Measurements from ENCODE around the gene ARL15.
"Not testable (repeated sequence)": the region's sequence is repeated elsewhere in the genome, so short reads cannot be mapped to it uniquely, and the experiment has no call there.

The ARL15 gene

GRCh38 chr5:53871775-53872174, 438.6 kb downstream of the ARL15 start:
- DNase-seq (ENCODE audit: extremely low read depth in 1 of 2, low read depth in 1 of 2) = no peak

- no peak for DNase-seq (ENCODE audit: extremely low read depth in 1 of 2, low read depth in 1 of 2)
Observed at GRCh38 chr5:53871050-53871449, 439.3 kb downstream of the ARL15 start.

GRCh38 chr5:53858700-53859456, 451.5 kb downstream of the ARL15 start:
- DNase-seq (ENCODE audit: extremely low read depth in 1 of 2, low read depth in 1 of 2) = no peak

GRCh38 chr5:53856506-53856905, 453.9 kb downstream of the ARL15 start:
- DNase-seq (ENCODE audit: extremely low read depth in 1 of 2, low read depth in 1 of 2) = no peak

- DNase-seq (ENCODE audit: extremely low read depth in 1 of 2, low read depth in 1 of 2) = not testable (repeated sequence)
Observed at GRCh38 chr5:53836851-53837430, 473.4 kb downstream of the ARL15 start.

GRCh38 chr5:53834500-53834899, 475.9 kb downstream of the ARL15 start:
- no peak for DNase-seq (ENCODE audit: extremely low read depth in 1 of 2, low read depth in 1 of 2)
